Mucosa of rectum (tissue), 2 donors: ENCODE results near the gene BRSK1.

ENCODE experiments used
- H3K27ac ChIP-seq, 2 donors: one replicate each; pipeline ENCODE4 v1.7.0; 2013; ENCODE audit warnings: inconsistent platforms in 2 of 2, low read depth in 2 of 2, low read length in 2 of 2
- H3K27me3 ChIP-seq, 2 donors: one replicate each; pipeline ENCODE4 v1.7.0; 2013; ENCODE audit warnings: low read length in 2 of 2; ENCODE audit not compliant: control insufficient read depth in 2 of 2, insufficient read depth in 2 of 2
- H3K36me3 ChIP-seq, 2 donors: one replicate each; pipeline ENCODE4 v1.7.0; 2013; ENCODE audit warnings: low read length in 2 of 2; ENCODE audit not compliant: control insufficient read depth in 2 of 2, insufficient read depth in 2 of 2
- H3K4me1 ChIP-seq, 2 donors: one replicate each; pipeline ENCODE4 v1.7.0; 2013; ENCODE audit warnings: low read length in 2 of 2, mild to moderate bottlenecking in 1 of 2; ENCODE audit not compliant: control insufficient read depth in 2 of 2, insufficient read depth in 2 of 2
- H3K4me3 ChIP-seq, 2 donors: one replicate each; pipeline ENCODE4 v1.7.0; 2013; ENCODE audit warnings: low read length in 2 of 2
- H3K9ac ChIP-seq, 2 donors: one replicate each; pipeline ENCODE4 v1.7.0; 2013; ENCODE audit warnings: low read length in 2 of 2, low read depth in 1 of 2, mild to moderate bottlenecking in 1 of 2
- H3K9me3 ChIP-seq, 2 donors: one replicate each; pipeline ENCODE4 v1.7.0; 2013; ENCODE audit warnings: low read length in 2 of 2; ENCODE audit not compliant: control insufficient read depth in 2 of 2
- donor health status: healthy.
- donor health status: Normal muscosa, but diverticular disease.

Gene BRSK1

GRCh38 chr19:55352040-55352439, 68.2 kb downstream of the BRSK1 start:
- Histone ChIP-seq H3K36me3 (no peaks in the 10 kb centered on the region), H3K4me3 (no peak overlapping the region), H3K27ac (no peak overlapping the region), H3K27me3 (peaks cover 15 to 17% of the 10 kb centered on the region in 2 donors), H3K9me3 (no peaks in the 10 kb centered on the region), H3K9ac (no peak overlapping the region), H3K4me1 (peaks cover 22 to 27% of the 10 kb centered on the region in 2 donors)

DNA sequence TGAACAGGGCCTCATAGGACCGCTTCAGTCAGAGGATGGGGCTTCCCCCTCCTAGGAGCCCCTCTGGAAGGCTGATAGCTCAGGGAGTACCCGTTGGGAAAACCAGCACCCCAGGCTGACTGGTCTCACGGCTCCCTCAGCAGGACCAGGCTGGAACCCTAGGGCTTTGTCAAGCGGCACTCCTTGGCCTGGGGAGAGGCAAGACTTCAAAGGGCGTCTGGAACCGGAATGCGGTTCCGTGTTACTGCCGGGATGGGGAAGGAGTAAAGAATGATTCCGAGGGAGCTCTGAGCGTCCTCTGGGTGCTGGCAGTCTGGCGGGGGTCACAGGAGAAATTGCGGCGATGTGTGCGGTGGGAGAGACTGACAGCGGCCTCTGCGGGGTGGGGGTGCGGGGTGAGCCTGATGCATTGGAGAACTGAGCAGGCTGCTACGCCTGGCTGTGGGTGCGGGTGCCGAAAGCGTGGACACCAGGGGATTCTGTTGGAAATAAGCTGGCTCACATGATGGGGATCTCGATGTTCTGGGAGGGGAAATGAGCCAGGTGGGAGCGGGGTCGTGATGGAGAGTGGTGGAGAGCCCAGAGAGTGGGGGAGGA, 68.8 kb downstream of the BRSK1 start:
- peak overlapping the region in 1 of 2 donors; percentile 71 for H3K4me3 ChIP-seq
- H3K27me3 ChIP-seq, result peaks cover 15 to 17% of the 10 kb centered on the region in 2 donors
- no peaks in the 10 kb centered on the region for H3K9me3 ChIP-seq
- H3K27ac ChIP-seq, result no peak overlapping the region
- H3K36me3 ChIP-seq, result no peaks in the 10 kb centered on the region
- H3K9ac ChIP-seq, result no peak overlapping the region
- H3K4me1 ChIP-seq, result peaks cover 22 to 27% of the 10 kb centered on the region in 2 donors

GRCh38 chr19:55353356-55353802, 69.6 kb downstream of the BRSK1 start:
- Histone ChIP-seq H3K9me3 (no peaks in the 10 kb centered on the region), H3K4me3 (peak overlapping the region; percentile 70 to 71), H3K27me3 (peaks cover 15 to 17% of the 10 kb centered on the region in 2 donors), H3K27ac (peak overlapping the region; percentile 23 to 55), H3K9ac (peak overlapping the region; percentile 41 to 85), H3K4me1 (peaks cover 22 to 27% of the 10 kb centered on the region in 2 donors), H3K36me3 (no peaks in the 10 kb centered on the region)

DNA sequence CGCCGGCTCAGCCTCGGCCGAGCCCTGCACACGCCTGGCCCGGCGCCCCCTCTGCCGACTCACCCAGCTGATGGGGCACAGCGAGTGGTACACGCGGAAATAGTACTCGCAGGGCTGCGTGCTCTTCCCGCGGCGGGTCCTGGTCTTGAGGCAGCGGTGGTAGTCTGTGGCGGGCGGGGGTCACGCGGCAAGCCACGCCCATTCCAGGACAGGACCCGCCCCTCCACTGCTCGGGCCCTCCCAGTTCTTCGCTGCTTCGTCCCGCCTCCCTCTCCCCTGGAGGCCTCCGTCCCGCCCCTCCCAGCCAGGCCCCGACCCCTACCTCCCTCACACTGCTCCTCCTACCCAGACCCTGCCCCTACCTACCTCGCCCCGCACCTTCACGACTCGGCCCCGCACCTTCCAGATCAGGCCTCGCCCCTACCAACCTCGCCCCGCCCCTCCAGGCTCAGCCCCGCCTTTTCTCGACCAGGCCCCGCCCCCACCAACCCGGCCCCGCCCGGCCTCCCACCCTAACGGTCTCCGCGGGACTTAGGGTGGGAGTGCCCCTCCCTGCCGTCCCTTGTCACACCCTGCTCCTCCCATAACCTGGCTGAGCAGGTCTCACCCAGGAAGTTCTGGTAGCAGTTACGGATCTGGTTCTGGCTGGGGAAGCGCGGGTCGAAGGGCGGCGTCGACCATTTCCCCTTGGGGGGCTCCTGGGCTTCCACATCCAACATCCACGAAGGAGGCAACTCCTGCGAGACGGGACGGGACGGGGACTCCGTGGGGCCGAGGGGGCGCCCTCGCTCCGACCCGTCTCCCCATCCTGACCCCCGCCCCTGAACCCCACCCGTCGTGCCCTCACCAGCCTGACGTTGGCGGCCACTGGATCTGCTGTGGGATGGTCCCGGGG, 70.3 kb downstream of the BRSK1 start:
- Histone ChIP-seq H3K9me3 (no peaks in the 10 kb centered on the region), H3K27me3 (peaks cover 15 to 17% of the 10 kb centered on the region in 2 donors), H3K4me1 (peaks cover 22 to 27% of the 10 kb centered on the region in 2 donors), H3K27ac (peak overlapping the region; percentile 23 to 55), H3K36me3 (no peaks in the 10 kb centered on the region), H3K9ac (peak overlapping the region; percentile 41 to 85), H3K4me3 (peak overlapping the region; percentile 70 to 71)

DNA sequence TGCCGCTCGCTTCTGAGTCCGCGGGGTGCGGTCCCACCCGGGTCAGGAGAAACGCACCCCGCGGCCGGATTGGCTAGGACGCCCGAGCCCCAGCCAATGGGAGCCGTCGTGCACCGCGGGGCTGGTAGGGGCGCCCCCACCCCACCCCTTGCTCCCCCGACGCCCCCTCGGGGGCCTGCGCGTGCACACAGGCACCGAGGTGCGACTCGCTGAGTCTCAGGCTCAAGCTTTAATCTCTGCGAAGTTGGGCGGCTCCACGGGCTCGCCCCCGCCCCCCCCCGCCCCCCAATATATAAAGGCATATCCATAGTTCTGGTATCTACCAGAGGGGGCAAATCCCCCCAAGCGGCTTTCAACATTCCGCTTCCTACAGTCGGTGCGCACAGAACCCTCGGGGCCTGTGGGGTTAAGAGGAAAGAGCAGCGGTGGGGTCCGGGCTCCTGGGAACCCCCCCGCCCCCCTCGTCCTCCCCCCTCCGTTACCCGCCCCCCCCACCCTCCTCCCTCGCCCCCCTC, 71.0 kb downstream of the BRSK1 start, which contains the start of gene COX6B2:
TSS of gene COX6B2 (minus strand) at position 22 of the 515 bp plus-strand sequence. CDS start 198 bp downstream, outside the sequence.
- peak within 1 kb of the TSS; percentile 41 to 85 for H3K9ac ChIP-seq
- peaks cover 15 to 17% of the 10 kb centered on the region in 2 donors for H3K27me3 ChIP-seq
- peak within 1 kb of the TSS; percentile 23 to 55 for H3K27ac ChIP-seq
- peak within 1 kb of the TSS; percentile 70 to 71 for H3K4me3 ChIP-seq
- H3K36me3 ChIP-seq, result no peaks in the 10 kb centered on the region
- H3K4me1 ChIP-seq, result peaks cover 22 to 27% of the 10 kb centered on the region in 2 donors
- no peaks in the 10 kb centered on the region for H3K9me3 ChIP-seq

DNA sequence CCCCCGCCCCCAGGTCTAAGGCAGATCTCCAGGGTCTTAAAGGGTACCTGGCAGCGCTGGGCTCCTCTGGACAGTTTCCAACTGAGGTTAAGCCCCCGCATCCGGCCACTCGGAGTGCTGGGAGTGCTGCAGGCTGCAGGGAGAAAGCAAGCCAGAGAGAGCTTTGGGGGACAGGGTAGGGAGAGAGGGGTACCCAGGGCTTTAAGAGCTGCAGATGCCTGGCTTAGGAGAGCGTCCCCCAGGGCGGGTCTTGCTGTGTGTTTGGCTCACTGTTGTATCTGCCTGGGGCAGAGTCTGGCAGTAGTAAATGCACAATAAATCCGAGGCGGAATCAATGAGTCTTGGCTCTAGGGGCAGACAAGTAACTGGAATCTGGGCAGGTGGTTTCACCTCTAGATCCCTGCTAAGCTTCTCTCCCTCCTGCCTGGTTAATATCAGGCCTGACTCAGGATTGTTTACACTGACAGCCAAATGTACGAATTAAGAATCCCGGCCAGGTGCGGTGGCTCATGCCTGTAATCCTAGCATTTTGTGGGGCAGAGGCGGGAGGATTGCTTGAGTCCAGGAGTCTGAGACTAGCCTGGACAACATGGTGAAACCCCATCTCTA, 71.5 kb downstream of the BRSK1 start:
- Histone ChIP-seq H3K4me3 (no peak overlapping the region), H3K27me3 (peaks cover 15 to 17% of the 10 kb centered on the region in 2 donors), H3K4me1 (peaks cover 21 to 26% of the 10 kb centered on the region in 2 donors), H3K9me3 (no peaks in the 10 kb centered on the region), H3K27ac (no peak overlapping the region), H3K9ac (no peak overlapping the region), H3K36me3 (no peaks in the 10 kb centered on the region)

DNA sequence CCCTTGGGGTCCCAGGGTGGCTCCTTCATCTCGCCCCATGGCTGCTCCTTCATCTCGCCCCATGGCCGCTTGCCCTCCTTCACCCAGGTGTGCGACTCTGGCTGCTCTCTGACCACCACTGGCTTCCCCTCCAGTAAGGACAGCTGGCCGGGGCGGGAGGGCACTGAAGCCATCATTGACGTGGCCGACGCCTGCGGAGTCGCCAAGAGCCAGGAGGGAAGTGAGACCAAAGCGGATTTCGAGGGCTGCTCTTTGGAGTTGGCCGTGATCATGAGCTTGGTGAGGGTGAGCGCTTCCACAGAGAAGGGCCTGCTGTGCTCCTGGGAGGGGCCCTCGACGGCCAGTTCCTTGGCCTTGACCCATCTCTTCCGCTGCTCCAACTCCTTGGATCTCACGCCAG, 74.7 kb downstream of the BRSK1 start:
- peaks cover 2 to 5% of the 10 kb centered on the region in 2 donors for H3K4me1 ChIP-seq
- H3K9ac ChIP-seq, result no peak overlapping the region
- no peaks in the 10 kb centered on the region for H3K9me3 ChIP-seq
- H3K4me3 ChIP-seq, result no peak overlapping the region
- H3K27me3 ChIP-seq, result peaks cover 0 to 3% of the 10 kb centered on the region in 2 donors
- no peak overlapping the region for H3K27ac ChIP-seq
- H3K36me3 ChIP-seq, result no peaks in the 10 kb centered on the region

DNA sequence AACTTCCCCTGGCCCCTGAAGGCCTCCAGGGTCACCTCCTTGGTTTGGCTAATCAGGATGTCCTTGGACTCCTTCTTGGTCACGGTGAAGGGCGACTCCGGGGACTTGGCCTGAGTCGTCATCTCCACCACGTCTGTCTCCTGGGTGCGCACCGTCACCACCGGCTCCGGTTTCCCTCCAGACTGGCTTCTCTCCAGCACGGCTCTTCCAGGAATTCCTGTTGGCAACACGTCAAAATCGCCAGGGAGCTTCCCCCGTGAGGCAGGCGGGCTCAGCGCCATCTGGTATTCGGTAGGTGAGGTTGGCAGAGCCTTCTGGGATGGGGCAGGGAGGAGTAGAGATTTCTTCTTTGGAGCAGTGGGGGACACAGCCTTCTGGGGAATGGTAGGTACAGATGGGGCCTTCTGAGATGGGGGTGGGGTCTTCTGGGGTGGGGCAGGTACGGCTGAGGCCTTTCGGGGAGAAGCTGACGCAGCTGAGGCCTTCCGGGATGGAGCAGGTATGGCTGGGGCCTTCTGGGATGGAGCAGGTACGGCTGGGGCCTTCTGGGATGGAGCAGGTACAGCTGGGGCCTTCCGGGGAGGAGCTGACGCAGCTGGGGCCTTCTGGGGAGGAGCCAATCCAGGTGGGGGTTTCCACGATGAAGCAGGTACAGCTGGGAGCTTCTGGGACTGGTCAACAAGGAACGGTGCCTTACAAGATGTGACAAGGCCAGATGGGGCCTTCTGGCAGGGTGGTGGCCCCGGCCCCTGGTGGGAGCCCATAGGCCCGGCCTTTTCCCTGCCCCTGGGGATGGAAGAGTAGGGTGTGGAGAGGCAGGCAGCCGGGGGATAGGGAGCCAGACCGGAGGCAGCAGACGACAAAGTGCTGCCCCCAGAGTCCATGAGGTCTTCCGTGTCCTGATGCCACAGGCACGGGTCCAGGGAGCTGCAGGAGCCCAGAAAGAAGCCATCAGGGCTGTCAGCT, 75.4 kb downstream of the BRSK1 start:
- H3K27ac ChIP-seq, result no peak overlapping the region

DNA sequence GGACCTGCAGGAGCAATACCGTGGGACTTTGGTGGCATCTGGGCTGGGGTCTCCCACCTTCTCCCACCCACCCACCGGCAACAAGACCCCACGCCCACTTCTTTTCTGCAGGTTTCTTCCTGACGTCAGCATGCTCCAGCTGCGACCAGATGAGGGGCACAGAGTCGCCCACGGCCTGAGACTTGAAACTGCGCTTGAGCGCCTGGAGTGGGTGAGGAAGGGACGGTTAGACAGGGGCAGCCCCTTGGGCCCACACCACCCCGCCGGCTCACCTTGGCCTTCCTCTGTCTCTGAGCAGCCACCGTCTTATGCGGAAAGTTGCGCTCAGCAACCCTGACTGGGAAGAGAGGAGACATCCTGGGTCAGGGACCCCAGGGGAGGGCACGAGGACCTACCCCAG, 77.1 kb downstream of the BRSK1 start:
- Histone ChIP-seq H3K9me3 (no peaks in the 10 kb centered on the region), H3K27ac (no peak overlapping the region), H3K9ac (no peak overlapping the region), H3K4me1 (no peaks in the 10 kb centered on the region), H3K4me3 (no peak overlapping the region), H3K27me3 (no peaks in the 10 kb centered on the region), H3K36me3 (no peaks in the 10 kb centered on the region)

More for the DNA sequence above, 75.4 kb downstream of the BRSK1 start:
- Histone ChIP-seq H3K27me3 (peaks cover 0 to 3% of the 10 kb centered on the region in 2 donors), H3K36me3 (no peaks in the 10 kb centered on the region), H3K9ac (no peak overlapping the region), H3K9me3 (no peaks in the 10 kb centered on the region), H3K4me3 (no peak overlapping the region), H3K4me1 (peaks cover 0 to 3% of the 10 kb centered on the region in 2 donors)
